Activated CD8-positive, alpha-beta T cell treated with anti-CD3 and anti-CD28 coated beads for 36 hours (primary cell): Measurements from ENCODE around the gene SLC7A6OS. TPM values are rescaled to one million over a fixed set of nuclear protein-coding genes. Genes with fewer than 3 reads are reported as not detected.

ENCODE experiments used
- ATAC-seq: fragments of 200-7000 bp; cut with Tn5 transposase; one replicate; pipeline ENCODE4 v1.10.0; 2021; ENCODE audit warnings: mild to moderate bottlenecking, moderate library complexity
- CTCF ChIA-PET: fragments of 350-600 bp; sonication (Branson Sonifier 250); formaldehyde crosslinking; loops from one replicate; lab custom pipeline; 2021; ENCODE audit warnings: antibody characterized with exemption; lab: Charles Lee
- POLR2A ChIA-PET: fragments of 350-600 bp; sonication (Branson Sonifier 250); formaldehyde crosslinking; loops from one replicate; lab custom pipeline; 2021; ENCODE audit warnings: antibody characterized with exemption; lab: Charles Lee
- DNase-seq: peaks from one replicate; pipeline ENCODE4 v3.0.0-alpha.2; 2020
- H3K27ac Mint-ChIP-seq: one replicate; pipeline ENCODE4 v1.8.0; 2021; ENCODE audit warnings: mild to moderate bottlenecking, mixed read lengths
- H3K27me3 Mint-ChIP-seq: one replicate; pipeline ENCODE4 v1.8.0; 2021; ENCODE audit warnings: mixed read lengths
- H3K36me3 Mint-ChIP-seq: one replicate; pipeline ENCODE4 v1.8.0; 2021; ENCODE audit warnings: low read depth, mixed read lengths
- H3K4me1 Mint-ChIP-seq: one replicate; pipeline ENCODE4 v1.8.0; 2021; ENCODE audit warnings: low read depth, mixed read lengths
- H3K4me3 Mint-ChIP-seq: one replicate; pipeline ENCODE4 v1.8.0; 2021; ENCODE audit warnings: mild to moderate bottlenecking, moderate library complexity, mixed read lengths
- H3K9me3 Mint-ChIP-seq: one replicate; pipeline ENCODE4 v1.8.0; 2021; ENCODE audit warnings: mixed read lengths
- intact Hi-C: fragments of 100-400 bp; cut with micrococcal nuclease; formaldehyde crosslinking; loops from one replicate; pipeline ENCODE4 v1.10.0; 2022
- total RNA-seq, 2 experiments: library from RNA; stranded (reverse); gene quantifications; one replicate each; pipeline ENCODE4 v1.2.3, GENCODE V29; 2021
- TF ChIP-seq, protein P1 (sequence below): fragments of 200-600 bp; IDR thresholded peaks from one replicate; pipeline ENCODE4 v1.8.0; 2022; ENCODE audit warnings: antibody characterized with exemption, mild to moderate bottlenecking

Gene SLC7A6OS
- total RNA-seq, 2 experiments from 2014 or later, result 20.2 to 23.1 TPM

DNA sequence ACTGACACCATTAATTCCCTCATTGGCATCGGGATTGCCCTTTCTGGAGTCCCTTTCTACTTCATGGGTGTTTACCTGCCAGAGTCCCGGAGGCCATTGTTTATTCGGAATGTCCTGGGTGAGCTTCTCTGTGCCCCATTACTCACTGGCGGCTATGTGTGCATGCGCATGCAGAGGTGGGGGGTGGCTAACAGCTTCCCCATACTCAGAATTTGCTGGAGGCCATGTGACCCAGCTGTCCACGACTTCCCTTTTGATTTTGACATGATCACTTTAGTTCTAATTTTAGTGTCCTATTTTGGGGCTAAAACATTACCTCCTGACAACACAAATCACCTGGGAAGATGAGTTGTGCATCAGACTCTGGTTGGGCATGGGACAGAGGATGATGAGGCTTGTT is 14.1 kb downstream of the SLC7A6OS start:
- Mint-ChIP-seq H3K4me1 (peaks cover 21% of the 10 kb centered on the region), H3K4me3 (no peak overlapping the region), H3K27ac (peak overlapping the region; percentile 71), H3K9me3 (no peaks in the 10 kb centered on the region), H3K27me3 (no peaks in the 10 kb centered on the region), H3K36me3 (peaks cover 50% of the 10 kb centered on the region)
- ChIA-PET CTCF (interaction anchor here (1.3 to 18.9 kb wide), 3 partner anchors 11 to 34 kb away, joined by 3 to 260 read pairs (median 5); partner anchors contain the start of gene SLC7A6), POLR2A (interaction anchor here (0.9 to 2.1 kb wide), 5 partner anchors 9 to 32 kb away, joined by 3 to 8 read pairs (median 3); partner anchors contain the start of genes PRMT7 and SLC7A6OS)
- ATAC-seq, result no peak
- TF ChIP-seq, protein P1, sequence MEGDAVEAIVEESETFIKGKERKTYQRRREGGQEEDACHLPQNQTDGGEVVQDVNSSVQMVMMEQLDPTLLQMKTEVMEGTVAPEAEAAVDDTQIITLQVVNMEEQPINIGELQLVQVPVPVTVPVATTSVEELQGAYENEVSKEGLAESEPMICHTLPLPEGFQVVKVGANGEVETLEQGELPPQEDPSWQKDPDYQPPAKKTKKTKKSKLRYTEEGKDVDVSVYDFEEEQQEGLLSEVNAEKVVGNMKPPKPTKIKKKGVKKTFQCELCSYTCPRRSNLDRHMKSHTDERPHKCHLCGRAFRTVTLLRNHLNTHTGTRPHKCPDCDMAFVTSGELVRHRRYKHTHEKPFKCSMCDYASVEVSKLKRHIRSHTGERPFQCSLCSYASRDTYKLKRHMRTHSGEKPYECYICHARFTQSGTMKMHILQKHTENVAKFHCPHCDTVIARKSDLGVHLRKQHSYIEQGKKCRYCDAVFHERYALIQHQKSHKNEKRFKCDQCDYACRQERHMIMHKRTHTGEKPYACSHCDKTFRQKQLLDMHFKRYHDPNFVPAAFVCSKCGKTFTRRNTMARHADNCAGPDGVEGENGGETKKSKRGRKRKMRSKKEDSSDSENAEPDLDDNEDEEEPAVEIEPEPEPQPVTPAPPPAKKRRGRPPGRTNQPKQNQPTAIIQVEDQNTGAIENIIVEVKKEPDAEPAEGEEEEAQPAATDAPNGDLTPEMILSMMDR, result no peak
- intact Hi-C loops, result no loop called here
- no peak for DNase-seq

DNA sequence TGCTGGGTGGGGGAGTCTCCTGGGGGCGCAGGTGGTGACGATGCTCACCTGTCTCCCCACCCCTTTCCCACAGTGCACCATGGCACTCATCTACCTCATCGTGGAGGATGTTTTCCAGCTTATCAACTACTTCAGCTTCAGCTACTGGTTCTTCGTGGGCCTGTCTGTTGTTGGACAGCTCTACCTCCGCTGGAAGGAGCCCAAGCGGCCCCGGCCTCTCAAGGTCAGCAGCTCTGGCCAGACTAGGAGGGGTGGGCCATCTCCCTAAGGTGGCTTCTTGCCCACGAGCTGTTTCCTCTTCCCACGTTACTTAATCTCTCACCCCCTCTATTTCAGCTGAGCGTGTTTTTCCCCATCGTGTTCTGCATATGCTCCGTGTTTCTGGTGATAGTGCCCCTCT is 14.5 kb downstream of the SLC7A6OS start:
- Mint-ChIP-seq H3K27ac (peak overlapping the region; percentile 71), H3K4me3 (no peak overlapping the region), H3K27me3 (no peaks in the 10 kb centered on the region), H3K9me3 (no peaks in the 10 kb centered on the region), H3K4me1 (peaks cover 25% of the 10 kb centered on the region), H3K36me3 (peaks cover 51% of the 10 kb centered on the region)
- intact Hi-C loops, result no loop called here
- POLR2A ChIA-PET, result interaction anchor here (0.6 to 2.1 kb wide), 4 partner anchors 9 to 44 kb away, joined by 3 to 8 read pairs (median 5); partner anchors contain the start of genes PRMT7 and SLC7A6OS
- ATAC-seq (no peak), DNase-seq (no peak)
- CTCF ChIA-PET, result interaction anchor here (1.3 to 18.9 kb wide), 3 partner anchors 12 to 33 kb away, joined by 3 to 260 read pairs (median 5); partner anchors contain the start of gene SLC7A6
- TF ChIP-seq, protein P1, result no peak

DNA sequence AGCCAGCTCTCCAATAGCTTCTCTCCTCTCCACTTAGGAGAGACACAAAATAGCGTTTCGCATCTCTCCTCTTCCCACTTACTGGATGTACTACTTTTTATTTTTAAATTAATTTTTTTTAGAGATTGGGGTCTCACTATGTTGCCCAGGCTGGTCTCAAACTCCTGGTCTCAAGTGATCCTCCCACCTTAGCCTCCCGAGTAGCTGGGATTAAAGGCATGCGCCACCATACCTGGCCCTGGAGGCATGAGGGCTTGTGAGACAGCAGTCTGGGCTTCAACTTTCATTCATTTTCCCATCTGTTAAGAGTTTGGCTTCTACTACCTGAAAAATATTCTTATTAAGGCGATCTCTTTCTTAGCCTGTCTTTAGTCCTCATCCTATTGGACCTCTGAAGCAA is 18.3 kb downstream of the SLC7A6OS start:
- ChIA-PET POLR2A (no interaction called here), CTCF (interaction anchor here (4.7 to 18.9 kb wide), 2 partner anchors 30 to 35 kb away, joined by 36 to 260 read pairs; partner anchors contain the start of gene SLC7A6)
- Mint-ChIP-seq H3K4me3 (no peak overlapping the region), H3K27ac (peak overlapping the region; percentile 95), H3K36me3 (peaks cover 75% of the 10 kb centered on the region), H3K9me3 (no peaks in the 10 kb centered on the region), H3K4me1 (peaks cover 59% of the 10 kb centered on the region), H3K27me3 (no peaks in the 10 kb centered on the region)
- TF ChIP-seq, protein P1, result no peak
- intact Hi-C loops, result no loop called here
- no peak for DNase-seq
- ATAC-seq, result no peak

DNA sequence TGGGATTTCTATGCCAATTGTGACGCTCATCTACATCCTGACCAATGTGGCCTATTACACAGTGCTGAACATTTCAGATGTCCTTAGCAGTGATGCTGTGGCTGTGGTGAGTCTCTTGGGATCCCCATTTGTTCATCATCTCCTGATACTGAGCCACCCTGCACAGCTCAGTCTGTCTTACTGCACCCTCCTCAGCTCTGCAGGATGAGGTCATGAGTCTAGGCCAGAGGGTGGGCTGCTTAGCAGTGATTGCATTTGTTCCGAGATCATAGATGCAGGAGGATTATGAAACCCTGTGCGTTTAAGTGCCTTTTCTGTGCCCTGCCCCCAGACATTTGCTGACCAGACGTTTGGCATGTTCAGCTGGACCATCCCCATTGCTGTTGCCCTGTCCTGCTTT is 19.5 kb downstream of the SLC7A6OS start:
- intact Hi-C loops, result no loop called here
- no peaks in the 10 kb centered on the region for H3K9me3 Mint-ChIP-seq
- DNase-seq (peak; percentile 43), ATAC-seq (peak; percentile 24)
- H3K4me1 Mint-ChIP-seq, result peaks cover 69% of the 10 kb centered on the region
- H3K27ac Mint-ChIP-seq, result peak overlapping the region; percentile 95
- ChIA-PET CTCF (interaction anchor here (1.6 to 18.9 kb wide), 4 partner anchors 12 to 37 kb away, joined by 3 to 260 read pairs (median 20); partner anchors contain the start of genes PRMT7, SLC7A6 and SLC7A6OS), POLR2A (interaction anchor here (0.9 to 2.7 kb wide), 6 partner anchors 8 to 29 kb away, joined by 3 to 20 read pairs (median 10); partner anchors contain the start of genes PRMT7, SLC7A6 and SLC7A6OS)
- H3K36me3 Mint-ChIP-seq, result peaks cover 76% of the 10 kb centered on the region
- no peak overlapping the region for H3K4me3 Mint-ChIP-seq
- H3K27me3 Mint-ChIP-seq, result no peaks in the 10 kb centered on the region
- TF ChIP-seq, protein P1, result no peak

DNA sequence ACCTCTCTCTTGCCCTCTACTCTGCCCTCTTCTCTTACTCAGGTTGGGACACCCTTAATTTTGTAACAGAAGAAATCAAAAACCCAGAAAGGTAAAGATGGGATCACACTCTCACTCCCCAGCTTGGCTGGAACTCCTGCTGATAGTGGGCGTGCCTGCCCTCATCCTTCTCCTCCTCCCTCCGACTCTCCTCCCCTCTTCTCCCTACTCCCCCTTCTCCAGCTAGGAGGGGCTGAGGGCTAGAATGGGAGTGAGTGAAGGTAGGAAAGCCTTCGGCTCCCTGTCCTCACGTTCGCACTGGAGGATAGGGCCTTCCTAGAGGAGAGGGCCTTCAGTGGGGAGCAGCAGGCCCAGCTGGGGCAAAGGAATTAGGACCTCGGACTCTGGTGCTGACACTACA is 20.3 kb downstream of the SLC7A6OS start:
- ChIA-PET CTCF (interaction anchor here (0.8 to 18.9 kb wide), 8 partner anchors 10 to 66 kb away, joined by 3 to 260 read pairs (median 5); partner anchors contain the start of genes PRMT7, SLC7A6 and SLC7A6OS), POLR2A (interaction anchor here (0.9 to 2.7 kb wide), 8 partner anchors 9 to 28 kb away, joined by 3 to 20 read pairs (median 7); partner anchors contain the start of genes PRMT7, SLC7A6 and SLC7A6OS)
- no peak for DNase-seq
- Mint-ChIP-seq H3K4me3 (peak overlapping the region; percentile 29), H3K27ac (peak overlapping the region; percentile 95), H3K27me3 (no peaks in the 10 kb centered on the region), H3K36me3 (peaks cover 74% of the 10 kb centered on the region), H3K4me1 (peaks cover 75% of the 10 kb centered on the region), H3K9me3 (no peaks in the 10 kb centered on the region)
- ATAC-seq, result no peak
- TF ChIP-seq, protein P1, result no peak
- intact Hi-C loops, result no loop called here
